ENCODE results near the gene GPR39.

GPR39 gene

GRCh38 chr2:132636346-132636745 is 219.7 kb downstream of the GPR39 start:
- H3K36me3 ChIP-seq (ENCODE audit: insufficient read depth, low read length), result no peaks in the 10 kb centered on the region
- H3K79me2 ChIP-seq (ENCODE audit: control insufficient read depth, insufficient read depth, low read length, unreplicated experiment), result no peaks in the 10 kb centered on the region
- H3K4me3 ChIP-seq (ENCODE audit: low read depth, low read length), result no peak overlapping the region

GRCh38 chr2:132638313-132639040 is 221.9 kb downstream of the GPR39 start:
- Histone ChIP-seq H2AFZ (ENCODE audit: low read length, unreplicated experiment) (no peak overlapping the region), H3K27me3 (ENCODE audit: insufficient read depth, low read length) (no peaks in the 10 kb centered on the region), H3K4me3 (ENCODE audit: low read depth, low read length) (no peak overlapping the region), H3K27ac (ENCODE audit: low read depth, low read length) (no peak overlapping the region), H3K79me2 (ENCODE audit: control insufficient read depth, insufficient read depth, low read length, unreplicated experiment) (no peaks in the 10 kb centered on the region), H3K36me3 (ENCODE audit: insufficient read depth, low read length) (no peaks in the 10 kb centered on the region), H3K4me1 (ENCODE audit: control insufficient read depth, insufficient read depth, low read length, unreplicated experiment) (no peaks in the 10 kb centered on the region)

More at GRCh38 chr2:132636346-132636745, 219.7 kb downstream of the GPR39 start:
- peaks cover 5% of the 10 kb centered on the region for H3K4me1 ChIP-seq (ENCODE audit: control insufficient read depth, insufficient read depth, low read length, unreplicated experiment)
- no peaks in the 10 kb centered on the region for H3K27me3 ChIP-seq (ENCODE audit: insufficient read depth, low read length)
- H3K27ac ChIP-seq (ENCODE audit: low read depth, low read length), result no peak overlapping the region
- no peak overlapping the region for H2AFZ ChIP-seq (ENCODE audit: low read length, unreplicated experiment)

- no peaks in the 10 kb centered on the region for H3K79me2 ChIP-seq (ENCODE audit: control insufficient read depth, insufficient read depth, low read length, unreplicated experiment)
- no peaks in the 10 kb centered on the region for H3K4me1 ChIP-seq (ENCODE audit: control insufficient read depth, insufficient read depth, low read length, unreplicated experiment)
- no peaks in the 10 kb centered on the region for H3K27me3 ChIP-seq (ENCODE audit: insufficient read depth, low read length)
- no peaks in the 10 kb centered on the region for H3K36me3 ChIP-seq (ENCODE audit: insufficient read depth, low read length)
- no peak overlapping the region for H2AFZ ChIP-seq (ENCODE audit: low read length, unreplicated experiment)
- no peak overlapping the region for H3K4me3 ChIP-seq (ENCODE audit: low read depth, low read length)
- H3K27ac ChIP-seq (ENCODE audit: low read depth, low read length), result no peak overlapping the region
These were observed 223.5 kb downstream of the GPR39 start for GRCh38 chr2:132640116-132640515.

GRCh38 chr2:132641819-132642218 is 225.2 kb downstream of the GPR39 start:
- no peak overlapping the region for H2AFZ ChIP-seq (ENCODE audit: low read length, unreplicated experiment)
- no peak overlapping the region for H3K27ac ChIP-seq (ENCODE audit: low read depth, low read length)
- no peaks in the 10 kb centered on the region for H3K27me3 ChIP-seq (ENCODE audit: insufficient read depth, low read length)
- H3K79me2 ChIP-seq (ENCODE audit: control insufficient read depth, insufficient read depth, low read length, unreplicated experiment), result no peaks in the 10 kb centered on the region
- no peaks in the 10 kb centered on the region for H3K36me3 ChIP-seq (ENCODE audit: insufficient read depth, low read length)
- no peak overlapping the region for H3K4me3 ChIP-seq (ENCODE audit: low read depth, low read length)
- no peaks in the 10 kb centered on the region for H3K4me1 ChIP-seq (ENCODE audit: control insufficient read depth, insufficient read depth, low read length, unreplicated experiment)

- Histone ChIP-seq H3K27ac (ENCODE audit: low read depth, low read length) (no peak overlapping the region), H3K79me2 (ENCODE audit: control insufficient read depth, insufficient read depth, low read length, unreplicated experiment) (no peaks in the 10 kb centered on the region), H3K4me3 (ENCODE audit: low read depth, low read length) (no peak overlapping the region), H3K36me3 (ENCODE audit: insufficient read depth, low read length) (no peaks in the 10 kb centered on the region), H2AFZ (ENCODE audit: low read length, unreplicated experiment) (no peak overlapping the region), H3K27me3 (ENCODE audit: insufficient read depth, low read length) (no peaks in the 10 kb centered on the region), H3K4me1 (ENCODE audit: control insufficient read depth, insufficient read depth, low read length, unreplicated experiment) (no peaks in the 10 kb centered on the region)
These were observed 225.8 kb downstream of the GPR39 start for GRCh38 chr2:132642415-132642814.

- Histone ChIP-seq H2AFZ (ENCODE audit: low read length, unreplicated experiment) (no peak overlapping the region), H3K27me3 (ENCODE audit: insufficient read depth, low read length) (no peaks in the 10 kb centered on the region), H3K4me1 (ENCODE audit: control insufficient read depth, insufficient read depth, low read length, unreplicated experiment) (no peaks in the 10 kb centered on the region), H3K27ac (ENCODE audit: low read depth, low read length) (no peak overlapping the region), H3K4me3 (ENCODE audit: low read depth, low read length) (no peak overlapping the region), H3K36me3 (ENCODE audit: insufficient read depth, low read length) (no peaks in the 10 kb centered on the region), H3K79me2 (ENCODE audit: control insufficient read depth, insufficient read depth, low read length, unreplicated experiment) (no peaks in the 10 kb centered on the region)
These were observed 228.6 kb downstream of the GPR39 start for GRCh38 chr2:132645176-132645575.

GRCh38 chr2:132645722-132646539 is 229.3 kb downstream of the GPR39 start:
- H3K4me3 ChIP-seq (ENCODE audit: low read depth, low read length), result no peak overlapping the region
- no peaks in the 10 kb centered on the region for H3K27me3 ChIP-seq (ENCODE audit: insufficient read depth, low read length)
- no peak overlapping the region for H3K27ac ChIP-seq (ENCODE audit: low read depth, low read length)
- no peaks in the 10 kb centered on the region for H3K4me1 ChIP-seq (ENCODE audit: control insufficient read depth, insufficient read depth, low read length, unreplicated experiment)
- no peaks in the 10 kb centered on the region for H3K36me3 ChIP-seq (ENCODE audit: insufficient read depth, low read length)
- no peak overlapping the region for H2AFZ ChIP-seq (ENCODE audit: low read length, unreplicated experiment)
- no peaks in the 10 kb centered on the region for H3K79me2 ChIP-seq (ENCODE audit: control insufficient read depth, insufficient read depth, low read length, unreplicated experiment)

GRCh38 chr2:132646540-132647108 is 230.0 kb downstream of the GPR39 start:
- Histone ChIP-seq H3K79me2 (ENCODE audit: control insufficient read depth, insufficient read depth, low read length, unreplicated experiment) (no peaks in the 10 kb centered on the region), H3K27ac (ENCODE audit: low read depth, low read length) (no peak overlapping the region), H3K4me1 (ENCODE audit: control insufficient read depth, insufficient read depth, low read length, unreplicated experiment) (no peaks in the 10 kb centered on the region), H3K36me3 (ENCODE audit: insufficient read depth, low read length) (no peaks in the 10 kb centered on the region), H3K4me3 (ENCODE audit: low read depth, low read length) (no peak overlapping the region), H2AFZ (ENCODE audit: low read length, unreplicated experiment) (no peak overlapping the region), H3K27me3 (ENCODE audit: insufficient read depth, low read length) (no peaks in the 10 kb centered on the region)

- no peaks in the 10 kb centered on the region for H3K36me3 ChIP-seq (ENCODE audit: insufficient read depth, low read length)
- no peak overlapping the region for H3K27ac ChIP-seq (ENCODE audit: low read depth, low read length)
- H3K79me2 ChIP-seq (ENCODE audit: control insufficient read depth, insufficient read depth, low read length, unreplicated experiment), result no peaks in the 10 kb centered on the region
- H3K4me3 ChIP-seq (ENCODE audit: low read depth, low read length), result no peak overlapping the region
- H3K27me3 ChIP-seq (ENCODE audit: insufficient read depth, low read length), result no peaks in the 10 kb centered on the region
- no peak overlapping the region for H2AFZ ChIP-seq (ENCODE audit: low read length, unreplicated experiment)
- no peaks in the 10 kb centered on the region for H3K4me1 ChIP-seq (ENCODE audit: control insufficient read depth, insufficient read depth, low read length, unreplicated experiment)
These were observed 234.8 kb downstream of the GPR39 start for GRCh38 chr2:132651115-132652045.

GRCh38 chr2:132652474-132652873 is 235.9 kb downstream of the GPR39 start:
- no peaks in the 10 kb centered on the region for H3K36me3 ChIP-seq (ENCODE audit: insufficient read depth, low read length)
- H3K4me3 ChIP-seq (ENCODE audit: low read depth, low read length), result no peak overlapping the region
- H3K27ac ChIP-seq (ENCODE audit: low read depth, low read length), result no peak overlapping the region
- H3K79me2 ChIP-seq (ENCODE audit: control insufficient read depth, insufficient read depth, low read length, unreplicated experiment), result no peaks in the 10 kb centered on the region
- H3K27me3 ChIP-seq (ENCODE audit: insufficient read depth, low read length), result no peaks in the 10 kb centered on the region
- no peak overlapping the region for H2AFZ ChIP-seq (ENCODE audit: low read length, unreplicated experiment)
- H3K4me1 ChIP-seq (ENCODE audit: control insufficient read depth, insufficient read depth, low read length, unreplicated experiment), result no peaks in the 10 kb centered on the region

Measured in ACC112 (cell line).